ENCODE results near the gene ARHGAP42. TPM values are rescaled to one million over a fixed set of nuclear protein-coding genes. Genes with fewer than 3 reads are reported as not detected.
"Not testable (repeated sequence)": the region's sequence is repeated elsewhere in the genome, so short reads cannot be mapped to it uniquely, and the experiment has no call there.

Gene ARHGAP42
- total RNA-seq, 1 experiment from 2014 or later, result 6.4 TPM

GRCh38 chr11:100999756-101000155 is 312.7 kb downstream of the ARHGAP42 start:
- no peak for DNase-seq (ENCODE audit: extremely low read depth, low read depth)

- peak; percentile 1 for DNase-seq (ENCODE audit: extremely low read depth, low read depth)
Observed at GRCh38 chr11:101003468-101003867, 316.4 kb downstream of the ARHGAP42 start.

GRCh38 chr11:101008961-101009689 is 322.0 kb downstream of the ARHGAP42 start:
- DNase-seq (ENCODE audit: extremely low read depth, low read depth), result no peak

GRCh38 chr11:101009690-101010055 is 322.6 kb downstream of the ARHGAP42 start:
- DNase-seq (ENCODE audit: extremely low read depth, low read depth), result no peak

GRCh38 chr11:101010899-101011298 is 323.8 kb downstream of the ARHGAP42 start:
- no peak for DNase-seq (ENCODE audit: extremely low read depth, low read depth)

- DNase-seq (ENCODE audit: extremely low read depth, low read depth), result no peak
Observed at GRCh38 chr11:101011881-101012280, 324.8 kb downstream of the ARHGAP42 start.

GRCh38 chr11:101013702-101014101 is 326.6 kb downstream of the ARHGAP42 start:
- DNase-seq (ENCODE audit: extremely low read depth, low read depth), result not testable (repeated sequence)

GRCh38 chr11:101014600-101015285 is 327.7 kb downstream of the ARHGAP42 start:
- no peak for DNase-seq (ENCODE audit: extremely low read depth, low read depth)

GRCh38 chr11:101019870-101020269 is 332.8 kb downstream of the ARHGAP42 start:
- no peak for DNase-seq (ENCODE audit: extremely low read depth, low read depth)

- no peak for DNase-seq (ENCODE audit: extremely low read depth, low read depth)
Observed at GRCh38 chr11:101022256-101022655, 335.2 kb downstream of the ARHGAP42 start.

GRCh38 chr11:101028644-101029043 is 341.6 kb downstream of the ARHGAP42 start:
- DNase-seq (ENCODE audit: extremely low read depth, low read depth), result no peak

- DNase-seq (ENCODE audit: extremely low read depth, low read depth), result no peak
Observed at GRCh38 chr11:101030015-101030414, 342.9 kb downstream of the ARHGAP42 start.

GRCh38 chr11:101030692-101031091 is 343.6 kb downstream of the ARHGAP42 start:
- no peak for DNase-seq (ENCODE audit: extremely low read depth, low read depth)

GRCh38 chr11:101031713-101032112 is 344.6 kb downstream of the ARHGAP42 start:
- DNase-seq (ENCODE audit: extremely low read depth, low read depth), result no peak

GRCh38 chr11:101032991-101033390 is 345.9 kb downstream of the ARHGAP42 start:
- no peak for DNase-seq (ENCODE audit: extremely low read depth, low read depth)

GRCh38 chr11:101034076-101034475 is 347.0 kb downstream of the ARHGAP42 start:
- DNase-seq (ENCODE audit: extremely low read depth, low read depth), result no peak

- DNase-seq (ENCODE audit: extremely low read depth, low read depth), result no peak
Observed at GRCh38 chr11:101035872-101036271, 348.8 kb downstream of the ARHGAP42 start.

Small RNA genes within 50 kb of the gene (small RNA-seq; reads per million reads assigned to genes)
- gene RN7SL222P, result 0 reads per million in 2 experiments

Measured in NCI-H460 (cell line).